Measurements from ENCODE around the gene ZNF385D.

ZNF385D gene

DNA sequence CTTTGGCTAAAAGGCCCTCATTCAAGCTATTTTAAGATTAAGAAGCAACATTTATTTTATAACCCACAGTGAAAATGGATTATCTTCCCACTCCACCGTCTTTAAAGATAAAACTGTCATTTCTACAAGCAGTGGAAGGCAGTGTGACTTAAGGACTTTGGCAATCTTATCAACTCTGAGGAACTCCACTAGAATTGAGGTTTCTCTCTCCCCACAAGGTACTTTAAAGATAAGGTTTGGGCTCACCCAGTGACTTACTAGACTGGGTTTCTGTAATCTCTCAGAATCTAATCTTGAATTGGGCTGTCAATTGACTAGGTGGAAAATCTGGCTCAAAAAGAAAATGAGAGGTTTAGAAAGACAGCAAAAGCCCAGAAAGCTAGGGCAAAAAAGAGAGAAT is 21.7 kb downstream of the ZNF385D start:
- TF ChIP-seq, protein P1, sequence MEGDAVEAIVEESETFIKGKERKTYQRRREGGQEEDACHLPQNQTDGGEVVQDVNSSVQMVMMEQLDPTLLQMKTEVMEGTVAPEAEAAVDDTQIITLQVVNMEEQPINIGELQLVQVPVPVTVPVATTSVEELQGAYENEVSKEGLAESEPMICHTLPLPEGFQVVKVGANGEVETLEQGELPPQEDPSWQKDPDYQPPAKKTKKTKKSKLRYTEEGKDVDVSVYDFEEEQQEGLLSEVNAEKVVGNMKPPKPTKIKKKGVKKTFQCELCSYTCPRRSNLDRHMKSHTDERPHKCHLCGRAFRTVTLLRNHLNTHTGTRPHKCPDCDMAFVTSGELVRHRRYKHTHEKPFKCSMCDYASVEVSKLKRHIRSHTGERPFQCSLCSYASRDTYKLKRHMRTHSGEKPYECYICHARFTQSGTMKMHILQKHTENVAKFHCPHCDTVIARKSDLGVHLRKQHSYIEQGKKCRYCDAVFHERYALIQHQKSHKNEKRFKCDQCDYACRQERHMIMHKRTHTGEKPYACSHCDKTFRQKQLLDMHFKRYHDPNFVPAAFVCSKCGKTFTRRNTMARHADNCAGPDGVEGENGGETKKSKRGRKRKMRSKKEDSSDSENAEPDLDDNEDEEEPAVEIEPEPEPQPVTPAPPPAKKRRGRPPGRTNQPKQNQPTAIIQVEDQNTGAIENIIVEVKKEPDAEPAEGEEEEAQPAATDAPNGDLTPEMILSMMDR (IDR thresholded peaks at IDR 0.05; ENCODE audit: control extremely low read depth, extremely low read depth, low read depth, missing control alignments): no peak
- CTCF ChIA-PET: no interaction called here
- no peak for DNase-seq (ENCODE audit: extremely low spot score)
- POLR2A ChIA-PET: no interaction called here

DNA sequence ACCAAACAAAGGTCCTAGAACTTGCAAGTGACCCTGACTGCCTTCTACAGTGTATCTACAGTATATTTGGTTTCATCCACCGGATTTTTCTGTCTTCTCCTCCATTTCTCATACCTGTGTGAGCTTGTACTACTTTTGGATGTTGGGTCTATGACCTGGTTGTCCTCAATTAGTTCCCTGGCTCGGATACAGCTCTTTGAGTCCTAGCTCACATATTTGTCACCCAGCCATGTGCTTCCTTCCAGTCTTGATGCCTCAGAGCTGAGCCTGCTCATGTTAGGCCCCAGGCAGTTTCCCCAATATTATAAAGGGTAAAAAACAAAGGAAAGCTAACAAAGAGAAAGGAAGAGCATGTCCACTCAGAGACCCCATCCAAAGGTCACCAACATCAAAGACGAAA is 28.2 kb downstream of the ZNF385D start:
- CTCF ChIA-PET: no interaction called here
- POLR2A ChIA-PET: no interaction called here
- TF ChIP-seq, protein P1 (IDR thresholded peaks at IDR 0.05; ENCODE audit: control extremely low read depth, extremely low read depth, low read depth, missing control alignments): no peak
- no peak for DNase-seq (ENCODE audit: extremely low spot score)

DNA sequence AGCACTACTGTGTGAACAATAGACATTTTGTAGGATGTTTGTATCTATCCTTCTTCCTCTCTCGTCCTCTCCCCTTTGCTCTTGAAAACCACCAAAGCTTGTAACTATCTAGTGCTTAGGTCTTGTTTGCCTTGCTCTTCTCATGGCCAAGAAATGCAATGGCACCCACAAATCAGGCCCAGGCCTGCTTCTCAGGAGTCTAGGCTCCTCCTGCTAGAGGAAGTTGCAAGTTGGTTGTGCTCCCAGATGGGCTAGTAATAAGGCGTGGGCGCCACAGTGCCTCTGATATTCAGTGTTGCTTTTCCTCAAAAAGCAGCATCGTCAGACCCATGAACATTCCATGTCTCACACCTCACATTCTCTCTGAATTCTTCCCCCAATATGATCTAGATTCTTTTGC is 28.7 kb downstream of the ZNF385D start:
- TF ChIP-seq, protein P1 (IDR thresholded peaks at IDR 0.05; ENCODE audit: control extremely low read depth, extremely low read depth, low read depth, missing control alignments): no peak
- CTCF ChIA-PET: no interaction called here
- DNase-seq (ENCODE audit: extremely low spot score): no peak
- POLR2A ChIA-PET: no interaction called here

DNA sequence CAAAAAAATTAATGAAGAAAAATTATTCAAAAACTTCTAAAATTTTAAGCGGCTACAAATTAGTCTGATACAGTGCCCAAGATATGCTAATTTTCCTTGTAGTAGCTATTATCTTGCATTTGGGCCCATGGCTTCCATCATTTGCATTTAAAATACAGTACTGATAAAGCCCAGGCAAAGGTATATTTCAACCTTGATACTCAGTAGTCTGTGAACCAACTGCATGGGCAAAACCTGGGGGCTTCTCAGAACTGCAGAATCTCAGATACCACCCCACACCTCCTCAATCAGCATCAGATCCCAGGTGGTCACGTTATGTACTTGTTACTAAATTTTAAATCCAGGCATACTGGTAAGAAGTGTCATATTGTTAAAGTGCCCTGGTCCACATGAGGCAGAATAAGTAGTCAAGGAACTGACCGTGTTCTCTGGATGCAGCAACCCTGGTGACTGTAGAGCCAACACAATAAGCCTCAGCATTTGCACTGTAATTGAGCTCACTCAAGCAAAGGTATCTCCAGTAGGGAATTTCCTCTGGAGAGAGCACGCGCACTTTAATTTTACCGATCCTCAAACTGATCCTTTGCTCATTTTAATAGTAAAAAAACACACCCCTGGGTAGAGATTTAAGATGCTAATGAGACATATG is 31.9 kb downstream of the ZNF385D start:
- POLR2A ChIA-PET: no interaction called here
- CTCF ChIA-PET: interaction anchor here (1.0 kb wide), 1 partner anchor 11 kb away, joined by 3 read pairs; no protein-coding TSS in a partner anchor
- TF ChIP-seq, protein P1 (IDR thresholded peaks at IDR 0.05; ENCODE audit: control extremely low read depth, extremely low read depth, low read depth, missing control alignments): no peak
- no peak for DNase-seq (ENCODE audit: extremely low spot score)

DNA sequence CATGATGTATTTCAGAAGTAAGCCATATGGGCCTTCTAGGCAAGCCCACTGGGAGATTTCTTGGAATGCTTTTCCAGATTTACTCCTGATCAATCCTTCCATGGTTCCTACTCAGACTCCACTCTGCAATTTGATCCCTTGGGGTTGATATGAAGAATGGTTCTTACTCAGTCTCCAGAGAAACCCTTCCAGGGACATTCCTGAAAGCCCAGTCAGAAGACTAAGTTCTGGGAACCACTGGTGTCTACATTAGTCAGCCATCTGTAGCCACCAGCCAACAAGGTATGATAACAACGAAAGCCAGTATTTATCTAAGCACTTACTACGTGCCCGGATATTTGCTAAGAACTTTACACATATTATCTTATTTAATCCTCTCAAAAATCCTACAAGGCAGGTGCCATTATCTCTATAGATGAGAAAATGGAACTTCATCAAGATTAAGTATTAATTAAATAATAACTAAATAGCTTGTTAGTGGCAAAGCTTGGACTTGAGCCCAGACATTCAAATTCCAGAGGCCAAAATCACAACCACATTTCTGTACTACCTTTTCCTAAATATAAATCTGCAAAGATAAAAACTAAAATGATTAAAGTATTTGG is 32.7 kb downstream of the ZNF385D start:
- CTCF ChIA-PET: interaction anchor here (1.0 kb wide), 1 partner anchor 11 kb away, joined by 3 read pairs; no protein-coding TSS in a partner anchor
- TF ChIP-seq, protein P1 (IDR thresholded peaks at IDR 0.05; ENCODE audit: control extremely low read depth, extremely low read depth, low read depth, missing control alignments): no peak
- no peak for DNase-seq (ENCODE audit: extremely low spot score)
- POLR2A ChIA-PET: no interaction called here

DNA sequence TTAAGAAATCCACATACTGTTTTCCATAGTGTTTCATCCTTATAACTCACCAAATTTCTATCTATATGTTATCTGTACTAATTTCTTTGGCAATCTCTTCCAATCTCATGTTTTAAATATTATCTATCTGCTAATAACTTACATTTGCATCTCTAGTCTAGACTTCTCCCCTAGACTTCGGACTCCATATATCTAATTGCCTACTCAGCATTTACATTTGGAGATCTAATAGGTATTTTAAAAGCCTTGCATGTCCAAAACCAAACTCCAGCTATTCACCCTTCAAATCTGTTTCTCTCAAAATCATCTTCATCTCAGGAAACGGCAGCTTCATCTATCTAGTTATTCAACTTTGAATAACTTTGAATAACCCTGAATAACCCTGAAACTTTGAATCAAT is 35.3 kb downstream of the ZNF385D start:
- CTCF ChIA-PET: interaction anchor here (1.0 kb wide), 1 partner anchor 11 kb away, joined by 3 read pairs; no protein-coding TSS in a partner anchor
- POLR2A ChIA-PET: no interaction called here
- TF ChIP-seq, protein P1 (IDR thresholded peaks at IDR 0.05; ENCODE audit: control extremely low read depth, extremely low read depth, low read depth, missing control alignments): no peak
- no peak for DNase-seq (ENCODE audit: extremely low spot score)
